ENCODE measurements around the gene NPC1.
A peak's percentile ranks its signal among the peaks of the same experiment; 100 is the strongest.
"Not testable (repeated sequence)": the region's sequence is repeated elsewhere in the genome, so short reads cannot be mapped to it uniquely, and the experiment has no call there.

Gene NPC1

GRCh38 chr18:23499291-23499781 lies 87.0 kb downstream of the NPC1 start:
- Histone ChIP-seq H3K27me3 (ENCODE audit: control insufficient read depth in 2 of 2, insufficient read depth in 2 of 2, low read length in 2 of 2) (no peaks in the 10 kb centered on the region), H3K9me3 (ENCODE audit: control insufficient read depth in 2 of 2, low read length in 2 of 2) (no peaks in the 10 kb centered on the region), H3K4me3 (ENCODE audit: low read length in 2 of 2) (no peak overlapping the region), H3K4me1 (ENCODE audit: control insufficient read depth in 2 of 2, insufficient read depth in 2 of 2, low read length in 2 of 2) (peaks cover 7 to 15% of the 10 kb centered on the region in 2 donors), H3K9ac (ENCODE audit: low read depth in 1 of 2, low read length in 2 of 2) (no peak overlapping the region), H3K27ac (ENCODE audit: low read depth in 2 of 2, low read length in 2 of 2) (no peak overlapping the region), H3K36me3 (ENCODE audit: control insufficient read depth in 2 of 2, insufficient read depth in 2 of 2, low read length in 2 of 2) (no peaks in the 10 kb centered on the region)

DNA sequence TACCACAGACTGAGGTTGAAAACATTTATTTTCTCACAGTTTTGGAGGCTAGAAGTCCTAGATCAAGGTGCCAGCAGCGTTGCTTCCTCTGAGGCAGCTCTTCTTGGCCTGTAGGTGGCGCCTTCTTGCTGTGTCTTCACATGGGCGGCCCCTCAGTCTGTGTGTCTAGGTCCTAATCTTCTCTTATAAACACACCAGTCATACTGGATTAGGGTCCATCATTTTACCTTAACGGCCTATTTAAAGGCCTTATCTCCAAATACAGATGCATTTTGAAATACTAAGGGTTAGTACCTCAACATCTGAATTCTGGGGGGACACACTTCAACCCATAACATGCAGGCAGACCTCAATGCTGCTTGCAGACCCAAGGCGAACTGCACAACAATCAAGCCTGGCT lies 87.4 kb downstream of the NPC1 start:
- Histone ChIP-seq H3K9me3 (ENCODE audit: control insufficient read depth in 2 of 2, low read length in 2 of 2) (no peaks in the 10 kb centered on the region), H3K27me3 (ENCODE audit: control insufficient read depth in 2 of 2, insufficient read depth in 2 of 2, low read length in 2 of 2) (no peaks in the 10 kb centered on the region), H3K4me3 (ENCODE audit: low read length in 2 of 2) (no peak overlapping the region), H3K27ac (ENCODE audit: low read depth in 2 of 2, low read length in 2 of 2) (no peak overlapping the region), H3K4me1 (ENCODE audit: control insufficient read depth in 2 of 2, insufficient read depth in 2 of 2, low read length in 2 of 2) (peaks cover 7 to 10% of the 10 kb centered on the region in 2 donors), H3K36me3 (ENCODE audit: control insufficient read depth in 2 of 2, insufficient read depth in 2 of 2, low read length in 2 of 2) (no peaks in the 10 kb centered on the region), H3K9ac (ENCODE audit: low read depth in 1 of 2, low read length in 2 of 2) (no peak overlapping the region)

GRCh38 chr18:23498117-23498516 lies 88.2 kb downstream of the NPC1 start:
- H3K9me3 ChIP-seq (ENCODE audit: control insufficient read depth in 2 of 2, low read length in 2 of 2) = no peaks in the 10 kb centered on the region
- H3K36me3 ChIP-seq (ENCODE audit: control insufficient read depth in 2 of 2, insufficient read depth in 2 of 2, low read length in 2 of 2) = no peaks in the 10 kb centered on the region
- H3K4me1 ChIP-seq (ENCODE audit: control insufficient read depth in 2 of 2, insufficient read depth in 2 of 2, low read length in 2 of 2) = peaks cover 4 to 10% of the 10 kb centered on the region in 2 donors
- no peaks in the 10 kb centered on the region for H3K27me3 ChIP-seq (ENCODE audit: control insufficient read depth in 2 of 2, insufficient read depth in 2 of 2, low read length in 2 of 2)
- H3K27ac ChIP-seq (ENCODE audit: low read depth in 2 of 2, low read length in 2 of 2) = no peak overlapping the region
- H3K9ac ChIP-seq (ENCODE audit: low read depth in 1 of 2, low read length in 2 of 2) = no peak overlapping the region
- H3K4me3 ChIP-seq (ENCODE audit: low read length in 2 of 2) = no peak overlapping the region

DNA sequence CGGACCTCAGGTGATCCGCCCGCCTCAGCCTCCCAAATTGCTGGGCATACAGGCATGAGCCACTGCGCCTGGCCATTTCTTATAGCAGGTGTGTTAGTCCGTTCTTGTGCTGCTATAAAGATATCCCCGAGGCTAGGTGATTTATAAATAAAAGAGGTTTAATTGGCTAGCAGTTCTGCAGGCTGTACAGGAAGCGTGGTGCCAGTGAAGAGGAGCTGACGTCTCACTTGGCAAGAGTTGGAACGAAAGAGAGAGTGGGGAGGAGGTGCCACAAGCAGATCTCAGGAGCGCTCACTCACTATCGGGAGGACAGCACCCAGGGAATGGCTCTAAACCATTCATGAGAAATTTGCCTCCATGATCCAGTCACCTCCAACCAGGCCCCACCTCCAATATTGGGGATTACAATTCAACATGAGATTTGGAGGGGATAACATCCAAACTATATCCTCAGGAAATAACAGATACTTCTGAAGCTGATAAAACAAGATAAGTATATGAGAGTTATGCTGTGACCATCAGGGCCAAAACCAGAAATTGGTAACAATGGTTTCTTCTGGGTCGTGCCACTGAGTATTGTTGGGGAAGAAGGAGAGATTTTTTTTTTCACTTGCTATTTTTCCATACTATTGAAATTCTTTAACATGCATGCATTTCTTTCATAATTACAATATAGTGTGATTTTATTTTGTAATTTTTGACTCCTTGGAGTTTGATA lies 90.4 kb downstream of the NPC1 start:
- Histone ChIP-seq H3K9me3 (ENCODE audit: control insufficient read depth in 2 of 2, low read length in 2 of 2) (no peaks in the 10 kb centered on the region), H3K9ac (ENCODE audit: low read depth in 1 of 2, low read length in 2 of 2) (no peak overlapping the region), H3K27me3 (ENCODE audit: control insufficient read depth in 2 of 2, insufficient read depth in 2 of 2, low read length in 2 of 2) (no peaks in the 10 kb centered on the region), H3K27ac (ENCODE audit: low read depth in 2 of 2, low read length in 2 of 2) (peak overlapping the region in 1 of 2 donors; percentile 7), H3K4me1 (ENCODE audit: control insufficient read depth in 2 of 2, insufficient read depth in 2 of 2, low read length in 2 of 2) (no peaks in the 10 kb centered on the region), H3K4me3 (ENCODE audit: low read length in 2 of 2) (no peak overlapping the region), H3K36me3 (ENCODE audit: control insufficient read depth in 2 of 2, insufficient read depth in 2 of 2, low read length in 2 of 2) (no peaks in the 10 kb centered on the region)

GRCh38 chr18:23494992-23495391 lies 91.3 kb downstream of the NPC1 start:
- Histone ChIP-seq H3K4me1 (ENCODE audit: control insufficient read depth in 2 of 2, insufficient read depth in 2 of 2, low read length in 2 of 2) (no peaks in the 10 kb centered on the region), H3K36me3 (ENCODE audit: control insufficient read depth in 2 of 2, insufficient read depth in 2 of 2, low read length in 2 of 2) (no peaks in the 10 kb centered on the region), H3K27me3 (ENCODE audit: control insufficient read depth in 2 of 2, insufficient read depth in 2 of 2, low read length in 2 of 2) (no peaks in the 10 kb centered on the region), H3K4me3 (ENCODE audit: low read length in 2 of 2) (no peak overlapping the region), H3K27ac (ENCODE audit: low read depth in 2 of 2, low read length in 2 of 2) (no peak overlapping the region), H3K9me3 (ENCODE audit: control insufficient read depth in 2 of 2, low read length in 2 of 2) (no peaks in the 10 kb centered on the region), H3K9ac (ENCODE audit: low read depth in 1 of 2, low read length in 2 of 2) (no peak overlapping the region)

GRCh38 chr18:23493654-23494053 lies 92.7 kb downstream of the NPC1 start:
- no peaks in the 10 kb centered on the region for H3K36me3 ChIP-seq (ENCODE audit: control insufficient read depth in 2 of 2, insufficient read depth in 2 of 2, low read length in 2 of 2)
- no peak overlapping the region for H3K9ac ChIP-seq (ENCODE audit: low read depth in 1 of 2, low read length in 2 of 2)
- H3K27ac ChIP-seq (ENCODE audit: low read depth in 2 of 2, low read length in 2 of 2) = no peak overlapping the region

DNA sequence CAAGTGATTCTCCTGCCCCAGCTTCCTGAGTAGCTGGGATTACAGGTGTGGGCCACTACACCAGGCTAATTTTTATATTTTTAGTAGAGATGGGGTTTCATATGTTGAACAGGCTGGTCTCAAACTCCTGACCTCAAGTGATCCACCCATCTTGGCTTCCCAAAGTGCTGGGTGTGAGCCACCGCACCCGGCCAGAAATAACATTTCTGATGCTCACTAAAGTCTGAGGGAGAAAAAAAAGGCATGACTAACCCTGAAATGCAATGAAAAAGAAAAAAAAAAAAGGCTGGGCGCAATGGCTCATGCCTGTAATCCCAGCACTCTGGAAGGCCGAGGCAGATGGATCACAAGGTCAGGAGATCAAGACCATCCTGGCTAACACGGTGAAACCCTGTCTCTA lies 96.7 kb downstream of the NPC1 start:
- not testable (repeated sequence) for H3K4me1 ChIP-seq (ENCODE audit: control insufficient read depth in 2 of 2, insufficient read depth in 2 of 2, low read length in 2 of 2); H3K27me3 ChIP-seq (ENCODE audit: control insufficient read depth in 2 of 2, insufficient read depth in 2 of 2, low read length in 2 of 2); H3K27ac ChIP-seq (ENCODE audit: low read depth in 2 of 2, low read length in 2 of 2); H3K9ac ChIP-seq (ENCODE audit: low read depth in 1 of 2, low read length in 2 of 2); H3K4me3 ChIP-seq (ENCODE audit: low read length in 2 of 2); H3K9me3 ChIP-seq (ENCODE audit: control insufficient read depth in 2 of 2, low read length in 2 of 2); H3K36me3 ChIP-seq (ENCODE audit: control insufficient read depth in 2 of 2, insufficient read depth in 2 of 2, low read length in 2 of 2)

More at GRCh38 chr18:23493654-23494053, 92.7 kb downstream of the NPC1 start:
- Histone ChIP-seq H3K9me3 (ENCODE audit: control insufficient read depth in 2 of 2, low read length in 2 of 2) (no peaks in the 10 kb centered on the region), H3K4me3 (ENCODE audit: low read length in 2 of 2) (no peak overlapping the region), H3K27me3 (ENCODE audit: control insufficient read depth in 2 of 2, insufficient read depth in 2 of 2, low read length in 2 of 2) (no peaks in the 10 kb centered on the region), H3K4me1 (ENCODE audit: control insufficient read depth in 2 of 2, insufficient read depth in 2 of 2, low read length in 2 of 2) (no peaks in the 10 kb centered on the region)

DNA sequence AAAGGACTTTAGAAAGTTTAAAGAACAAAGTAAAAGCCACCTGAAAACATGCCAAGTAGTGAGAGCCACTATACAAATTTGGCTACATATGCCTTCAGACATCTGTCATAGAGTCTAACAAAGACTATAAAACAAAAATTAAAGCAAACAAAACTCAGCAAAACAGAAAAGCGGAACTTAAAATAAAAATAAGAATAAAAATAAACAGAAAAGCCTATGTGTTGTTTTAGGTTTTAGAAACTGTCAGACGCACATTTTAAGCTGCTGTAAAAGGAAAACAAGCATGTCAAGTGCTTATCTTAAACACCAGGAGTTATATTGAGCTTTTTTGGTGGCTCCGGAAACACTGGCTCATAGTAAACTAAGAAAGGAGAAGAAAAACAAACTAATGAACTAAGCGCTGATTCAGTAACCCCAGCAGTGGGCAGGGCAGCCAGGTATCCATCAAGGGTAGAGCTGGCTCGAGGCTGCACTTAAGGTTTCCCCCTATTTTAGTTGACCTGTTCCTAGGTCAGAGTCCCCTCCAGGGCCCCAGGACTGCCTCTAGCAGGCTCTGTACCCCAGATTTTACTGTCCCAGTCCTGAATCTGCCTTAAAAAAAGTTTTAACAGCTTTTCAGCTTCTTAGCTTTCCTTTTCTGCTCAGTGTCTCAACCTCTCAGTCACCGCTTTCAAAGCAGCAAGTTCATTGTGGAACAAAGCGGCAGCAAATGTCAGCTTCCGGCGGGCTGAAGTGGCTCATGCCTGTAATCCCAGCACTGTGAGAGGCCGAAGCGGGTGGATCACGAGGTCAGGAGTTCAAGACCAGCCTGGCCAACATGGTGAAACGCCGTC lies 98.4 kb downstream of the NPC1 start:
- H3K9ac ChIP-seq (ENCODE audit: low read depth in 1 of 2, low read length in 2 of 2) = peak overlapping the region in 1 of 2 donors; percentile 63
- no peaks in the 10 kb centered on the region for H3K27me3 ChIP-seq (ENCODE audit: control insufficient read depth in 2 of 2, insufficient read depth in 2 of 2, low read length in 2 of 2)
- H3K9me3 ChIP-seq (ENCODE audit: control insufficient read depth in 2 of 2, low read length in 2 of 2) = no peaks in the 10 kb centered on the region
- H3K4me3 ChIP-seq (ENCODE audit: low read length in 2 of 2) = peak overlapping the region in 1 of 2 donors; percentile 62
- H3K27ac ChIP-seq (ENCODE audit: low read depth in 2 of 2, low read length in 2 of 2) = peak overlapping the region in 1 of 2 donors; percentile 74
- H3K4me1 ChIP-seq (ENCODE audit: control insufficient read depth in 2 of 2, insufficient read depth in 2 of 2, low read length in 2 of 2) = peaks cover 0 to 5% of the 10 kb centered on the region in 2 donors
- H3K36me3 ChIP-seq (ENCODE audit: control insufficient read depth in 2 of 2, insufficient read depth in 2 of 2, low read length in 2 of 2) = peaks cover 0 to 5% of the 10 kb centered on the region in 2 donors

GRCh38 chr18:23485386-23485785 lies 100.9 kb downstream of the NPC1 start:
- Histone ChIP-seq H3K36me3 (ENCODE audit: control insufficient read depth in 2 of 2, insufficient read depth in 2 of 2, low read length in 2 of 2) (peaks cover 10 to 14% of the 10 kb centered on the region in 2 donors), H3K9me3 (ENCODE audit: control insufficient read depth in 2 of 2, low read length in 2 of 2) (no peaks in the 10 kb centered on the region), H3K4me3 (ENCODE audit: low read length in 2 of 2) (no peak overlapping the region), H3K27me3 (ENCODE audit: control insufficient read depth in 2 of 2, insufficient read depth in 2 of 2, low read length in 2 of 2) (no peaks in the 10 kb centered on the region), H3K4me1 (ENCODE audit: control insufficient read depth in 2 of 2, insufficient read depth in 2 of 2, low read length in 2 of 2) (peaks cover 0 to 5% of the 10 kb centered on the region in 2 donors), H3K27ac (ENCODE audit: low read depth in 2 of 2, low read length in 2 of 2) (no peak overlapping the region), H3K9ac (ENCODE audit: low read depth in 1 of 2, low read length in 2 of 2) (no peak overlapping the region)

DNA sequence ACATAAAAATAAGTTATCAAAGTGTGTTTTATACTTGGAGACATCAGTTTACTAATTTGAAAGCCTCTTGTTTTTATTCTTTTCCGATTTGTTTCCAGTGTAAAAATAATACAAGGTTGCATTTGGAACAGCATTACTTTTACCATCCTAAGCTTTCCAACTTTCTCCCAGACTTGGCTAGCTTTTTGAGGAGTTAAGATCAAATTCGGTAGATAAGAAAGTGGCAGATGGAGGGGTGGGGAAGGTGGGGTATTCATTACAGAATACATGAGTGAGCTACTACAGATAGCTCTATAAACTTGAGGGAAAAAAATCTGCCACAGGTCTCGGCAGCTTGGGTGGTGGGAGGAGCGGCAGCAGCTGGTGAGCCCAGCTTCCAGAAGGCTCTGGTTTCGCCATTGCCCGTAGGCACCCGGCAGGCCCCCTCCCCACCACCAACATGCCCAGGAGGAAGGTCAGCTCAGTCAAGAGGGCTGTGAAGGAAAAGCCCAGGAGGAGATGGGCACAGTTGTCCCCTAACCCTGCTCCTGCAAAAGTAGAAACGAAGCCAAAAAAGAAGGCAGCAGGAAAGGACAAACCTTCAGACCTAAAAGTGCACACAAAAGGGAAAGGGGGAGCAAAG lies 101.6 kb downstream of the NPC1 start:
- Histone ChIP-seq H3K27me3 (ENCODE audit: control insufficient read depth in 2 of 2, insufficient read depth in 2 of 2, low read length in 2 of 2) (no peaks in the 10 kb centered on the region), H3K27ac (ENCODE audit: low read depth in 2 of 2, low read length in 2 of 2) (no peak overlapping the region), H3K4me3 (ENCODE audit: low read length in 2 of 2) (no peak overlapping the region), H3K36me3 (ENCODE audit: control insufficient read depth in 2 of 2, insufficient read depth in 2 of 2, low read length in 2 of 2) (peaks cover 17 to 21% of the 10 kb centered on the region in 2 donors), H3K9me3 (ENCODE audit: control insufficient read depth in 2 of 2, low read length in 2 of 2) (no peaks in the 10 kb centered on the region), H3K4me1 (ENCODE audit: control insufficient read depth in 2 of 2, insufficient read depth in 2 of 2, low read length in 2 of 2) (peaks cover 0 to 5% of the 10 kb centered on the region in 2 donors), H3K9ac (ENCODE audit: low read depth in 1 of 2, low read length in 2 of 2) (no peak overlapping the region)

All from mucosa of rectum (tissue), 2 donors.